Measurements from ENCODE around the gene QKI. TPM values are rescaled to one million over a fixed set of nuclear protein-coding genes. Genes with fewer than 3 reads are reported as not detected.
"Not testable (repeated sequence)": the region's sequence is repeated elsewhere in the genome, so short reads cannot be mapped to it uniquely, and the experiment has no call there.

QKI gene
- total RNA-seq, 2 donors from 2014 or later = 63.0 to 316 TPM

DNA sequence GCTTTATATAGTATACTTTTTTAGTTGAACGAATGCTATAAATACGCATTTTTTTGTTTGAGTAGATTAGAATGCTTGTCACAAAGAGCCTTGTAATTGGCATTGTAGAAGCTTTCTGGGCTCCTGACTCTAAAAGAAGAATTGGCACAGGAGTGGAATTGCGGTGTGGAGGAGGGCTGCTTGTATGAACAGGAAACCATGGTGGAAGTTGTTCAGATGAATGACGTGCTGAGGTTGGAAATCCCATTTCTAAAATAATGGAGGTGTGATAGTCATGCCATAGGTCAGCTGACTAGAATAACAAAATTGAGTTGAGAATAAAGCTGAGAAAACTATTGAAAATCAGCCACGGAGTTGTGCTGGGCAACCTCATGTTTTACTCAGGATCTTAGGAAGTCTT, 174.9 kb downstream of the QKI start:
- 71% methylated on average over 5 of the region's 5 CpGs for WGBS
- Histone ChIP-seq H3K36me3 (no peaks in the 10 kb centered on the region), H3K4me1 (replicated peaks) (no peaks in the 10 kb centered on the region), H3K4me3 (no peak overlapping the region), H3K27me3 (replicated peaks; ENCODE audit: insufficient read depth) (no peaks in the 10 kb centered on the region), H3K27ac (no peak overlapping the region), H3K9me3 (no peaks in the 10 kb centered on the region)
- TF ChIP-seq POLR2AphosphoS5 (IDR thresholded peaks at IDR 0.05) (no peak), POLR2A (IDR thresholded peaks at IDR 0.05) (no peak)
- TF ChIP-seq, protein P1, sequence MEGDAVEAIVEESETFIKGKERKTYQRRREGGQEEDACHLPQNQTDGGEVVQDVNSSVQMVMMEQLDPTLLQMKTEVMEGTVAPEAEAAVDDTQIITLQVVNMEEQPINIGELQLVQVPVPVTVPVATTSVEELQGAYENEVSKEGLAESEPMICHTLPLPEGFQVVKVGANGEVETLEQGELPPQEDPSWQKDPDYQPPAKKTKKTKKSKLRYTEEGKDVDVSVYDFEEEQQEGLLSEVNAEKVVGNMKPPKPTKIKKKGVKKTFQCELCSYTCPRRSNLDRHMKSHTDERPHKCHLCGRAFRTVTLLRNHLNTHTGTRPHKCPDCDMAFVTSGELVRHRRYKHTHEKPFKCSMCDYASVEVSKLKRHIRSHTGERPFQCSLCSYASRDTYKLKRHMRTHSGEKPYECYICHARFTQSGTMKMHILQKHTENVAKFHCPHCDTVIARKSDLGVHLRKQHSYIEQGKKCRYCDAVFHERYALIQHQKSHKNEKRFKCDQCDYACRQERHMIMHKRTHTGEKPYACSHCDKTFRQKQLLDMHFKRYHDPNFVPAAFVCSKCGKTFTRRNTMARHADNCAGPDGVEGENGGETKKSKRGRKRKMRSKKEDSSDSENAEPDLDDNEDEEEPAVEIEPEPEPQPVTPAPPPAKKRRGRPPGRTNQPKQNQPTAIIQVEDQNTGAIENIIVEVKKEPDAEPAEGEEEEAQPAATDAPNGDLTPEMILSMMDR (IDR thresholded peaks at IDR 0.05) = no peak
- intact Hi-C loops (cut with DNase I) = no loop called here
- no peak for DNase-seq (ENCODE audit: low spot score)

DNA sequence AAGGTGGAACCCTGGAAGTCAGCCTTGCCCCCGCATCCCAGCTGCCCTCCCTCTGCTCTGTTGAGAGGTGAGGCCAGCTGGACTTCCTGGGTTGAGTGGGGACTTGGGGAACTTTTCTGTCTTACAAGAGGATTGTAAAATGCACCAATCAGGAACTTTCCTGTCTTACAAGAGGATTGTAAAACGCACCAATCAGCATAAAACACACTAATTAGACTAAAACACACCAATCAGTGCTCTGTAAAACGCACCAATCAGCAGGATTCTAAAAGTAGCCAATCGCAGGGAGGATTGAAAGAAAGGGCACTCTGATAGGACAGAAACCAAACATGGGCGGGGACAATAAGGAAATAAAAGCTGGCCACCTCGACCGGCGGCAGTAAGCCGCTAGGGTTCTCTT, 175.6 kb downstream of the QKI start:
- H3K27ac ChIP-seq; H3K4me3 ChIP-seq; H3K27me3 ChIP-seq (replicated peaks; ENCODE audit: insufficient read depth); DNase-seq (ENCODE audit: low spot score); intact Hi-C loops (cut with DNase I); H3K36me3 ChIP-seq; H3K4me1 ChIP-seq (replicated peaks); H3K9me3 ChIP-seq: not testable (repeated sequence)
- 96% methylated on average over 9 of the region's 9 CpGs for WGBS

DNA sequence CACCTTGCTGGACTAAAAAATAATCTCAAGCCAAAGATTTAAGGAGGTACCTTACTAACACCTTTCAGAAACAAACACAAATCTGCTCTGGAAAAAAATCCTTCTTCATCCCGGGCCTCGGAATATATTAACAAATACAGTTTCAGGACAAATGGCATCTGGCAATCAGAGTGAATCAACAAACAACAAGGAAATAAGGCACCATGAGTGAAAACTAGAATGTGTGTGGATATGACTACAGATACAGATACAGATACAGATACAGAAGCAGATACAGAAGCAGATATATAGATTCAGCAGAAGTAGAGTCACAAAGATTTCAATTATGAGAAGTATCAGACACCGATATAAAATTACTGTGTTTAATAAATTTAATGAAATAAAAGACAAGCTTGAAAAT, 178.4 kb downstream of the QKI start:
- intact Hi-C loops (cut with DNase I) = no loop called here
- Histone ChIP-seq H3K9me3 (no peaks in the 10 kb centered on the region), H3K4me3 (no peak overlapping the region), H3K4me1 (replicated peaks) (no peaks in the 10 kb centered on the region), H3K36me3 (no peaks in the 10 kb centered on the region), H3K27me3 (replicated peaks; ENCODE audit: insufficient read depth) (no peaks in the 10 kb centered on the region), H3K27ac (no peak overlapping the region)
- TF ChIP-seq POLR2AphosphoS5 (IDR thresholded peaks at IDR 0.05) (no peak), POLR2A (IDR thresholded peaks at IDR 0.05) (no peak)
- TF ChIP-seq, protein P1 (IDR thresholded peaks at IDR 0.05) = no peak
- no peak for DNase-seq (ENCODE audit: low spot score)
- 98% methylated on average over 3 of the region's 3 CpGs for WGBS

DNA sequence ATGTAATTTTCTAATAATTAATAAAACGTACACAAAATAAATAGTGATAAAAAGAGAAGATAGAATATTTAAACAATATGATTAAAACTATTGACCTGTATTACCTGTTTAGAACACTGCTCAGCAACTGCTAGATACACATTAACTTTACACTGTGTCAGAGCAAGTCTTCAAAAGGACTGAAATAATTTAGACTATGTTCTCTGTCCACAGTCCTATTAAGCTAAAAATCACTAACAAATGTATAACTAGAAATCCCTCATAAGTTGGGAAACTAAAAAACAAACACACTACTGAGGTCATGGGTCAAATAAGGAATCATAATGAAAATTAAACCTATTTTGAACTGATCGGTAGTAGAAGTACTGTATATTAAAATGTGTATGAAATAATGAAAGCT, 181.7 kb downstream of the QKI start:
- DNase-seq (ENCODE audit: low spot score) = no peak
- H3K4me1 ChIP-seq (replicated peaks) = no peaks in the 10 kb centered on the region
- no peaks in the 10 kb centered on the region for H3K27me3 ChIP-seq (replicated peaks; ENCODE audit: insufficient read depth)
- H3K9me3 ChIP-seq = no peaks in the 10 kb centered on the region
- no peaks in the 10 kb centered on the region for H3K36me3 ChIP-seq
- 92% methylated on average over 2 of the region's 2 CpGs for WGBS
- TF ChIP-seq POLR2AphosphoS5 (IDR thresholded peaks at IDR 0.05) = no peak
- TF ChIP-seq POLR2A (IDR thresholded peaks at IDR 0.05) = no peak
- TF ChIP-seq, protein P1 (IDR thresholded peaks at IDR 0.05) = no peak
- no peak overlapping the region for H3K27ac ChIP-seq
- H3K4me3 ChIP-seq = no peak overlapping the region
- intact Hi-C loops (cut with DNase I) = no loop called here

DNA sequence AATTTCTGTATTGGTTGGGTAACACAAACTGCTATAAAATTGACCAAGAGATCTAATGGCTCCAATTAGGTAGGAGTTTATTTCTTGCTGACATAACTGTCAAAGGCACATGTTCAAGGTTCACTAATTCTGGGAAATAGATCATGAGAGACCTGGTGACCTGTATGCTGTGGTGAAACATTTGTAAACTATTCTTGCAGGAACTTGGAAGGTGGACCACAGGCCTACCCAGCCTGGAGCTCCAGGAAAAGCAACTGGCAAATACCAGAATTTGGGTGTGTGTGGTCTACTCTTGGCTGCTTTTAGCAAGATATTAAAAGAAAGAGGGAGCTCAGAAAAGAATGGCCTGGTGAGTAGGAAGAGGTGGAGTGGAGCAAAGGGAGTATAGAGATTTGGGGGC, 184.6 kb downstream of the QKI start:
- H3K4me3 ChIP-seq = no peak overlapping the region
- no peak for DNase-seq (ENCODE audit: low spot score)
- TF ChIP-seq POLR2A (IDR thresholded peaks at IDR 0.05) (no peak), POLR2AphosphoS5 (IDR thresholded peaks at IDR 0.05) (no peak)
- TF ChIP-seq, protein P1 (IDR thresholded peaks at IDR 0.05) = no peak
- H3K27ac ChIP-seq = no peak overlapping the region
- no peaks in the 10 kb centered on the region for H3K27me3 ChIP-seq (replicated peaks; ENCODE audit: insufficient read depth)
- no peaks in the 10 kb centered on the region for H3K4me1 ChIP-seq (replicated peaks)
- H3K36me3 ChIP-seq = no peaks in the 10 kb centered on the region
- no peaks in the 10 kb centered on the region for H3K9me3 ChIP-seq
- intact Hi-C loops (cut with DNase I) = no loop called here

All from prostate gland (tissue), 2 donors.